IPS-15b (cell line): ENCODE results near the gene PSME4.

Experiments used
- H3K27me3 ChIP-seq: one replicate; pipeline ENCODE4 v1.6.1; 2013; ENCODE audit warnings: low read length; ENCODE audit not compliant: control insufficient read depth, insufficient read depth
- H3K36me3 ChIP-seq: one replicate; pipeline ENCODE4 v1.6.1; 2013; ENCODE audit warnings: low read length; ENCODE audit not compliant: control insufficient read depth, insufficient read depth
- H3K4me1 ChIP-seq: one replicate; pipeline ENCODE4 v1.6.1; 2013; ENCODE audit warnings: mild to moderate bottlenecking, low read length; ENCODE audit not compliant: control insufficient read depth, insufficient read depth
- H3K4me3 ChIP-seq: one replicate; pipeline ENCODE4 v1.5.1; 2013; ENCODE audit warnings: low read depth, low read length
- H3K9ac ChIP-seq: one replicate; pipeline ENCODE4 v1.6.1; 2013; ENCODE audit warnings: low read depth, mild to moderate bottlenecking, low read length
- H3K9me3 ChIP-seq: one replicate; pipeline ENCODE4 v1.6.1; 2013; ENCODE audit warnings: mild to moderate bottlenecking, low read length; ENCODE audit not compliant: control insufficient read depth, insufficient read depth

Gene PSME4

DNA sequence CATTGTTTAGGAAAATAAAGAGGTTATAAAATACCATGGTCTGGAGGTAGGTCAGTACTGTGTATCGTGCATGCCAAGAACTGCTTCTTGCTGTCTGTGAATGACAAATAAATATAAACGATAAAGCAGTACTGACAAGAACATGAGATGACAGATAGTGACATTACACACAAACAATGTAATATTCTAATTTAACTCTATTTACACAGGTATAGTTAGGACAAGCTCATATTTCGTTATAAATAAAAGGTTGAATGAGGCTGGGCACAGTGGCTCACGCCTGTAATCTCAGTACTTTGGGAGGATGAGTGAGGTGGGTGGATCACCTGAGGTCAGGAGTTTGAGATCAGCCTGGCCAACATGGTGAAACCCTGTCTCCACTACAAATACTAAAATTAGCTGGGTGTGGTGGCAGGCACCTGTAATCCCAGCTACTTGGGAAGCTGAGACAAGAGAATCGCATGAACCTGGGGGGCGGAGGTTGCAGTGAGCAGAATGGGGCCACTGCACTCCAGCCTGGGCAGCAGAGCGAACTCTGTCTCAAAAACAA lies 96.3 kb downstream of the PSME4 start:
- Histone ChIP-seq H3K9ac (no peak overlapping the region), H3K4me3 (no peak overlapping the region), H3K36me3 (peaks cover 8% of the 10 kb centered on the region), H3K27me3 (no peaks in the 10 kb centered on the region), H3K9me3 (no peaks in the 10 kb centered on the region), H3K4me1 (no peaks in the 10 kb centered on the region)

- Histone ChIP-seq H3K9me3 (no peaks in the 10 kb centered on the region), H3K4me3 (no peak overlapping the region), H3K9ac (no peak overlapping the region), H3K36me3 (peaks cover 5% of the 10 kb centered on the region), H3K4me1 (no peaks in the 10 kb centered on the region), H3K27me3 (no peaks in the 10 kb centered on the region)
These were observed 103.0 kb downstream of the PSME4 start for GRCh38 chr2:53867773-53868172.

DNA sequence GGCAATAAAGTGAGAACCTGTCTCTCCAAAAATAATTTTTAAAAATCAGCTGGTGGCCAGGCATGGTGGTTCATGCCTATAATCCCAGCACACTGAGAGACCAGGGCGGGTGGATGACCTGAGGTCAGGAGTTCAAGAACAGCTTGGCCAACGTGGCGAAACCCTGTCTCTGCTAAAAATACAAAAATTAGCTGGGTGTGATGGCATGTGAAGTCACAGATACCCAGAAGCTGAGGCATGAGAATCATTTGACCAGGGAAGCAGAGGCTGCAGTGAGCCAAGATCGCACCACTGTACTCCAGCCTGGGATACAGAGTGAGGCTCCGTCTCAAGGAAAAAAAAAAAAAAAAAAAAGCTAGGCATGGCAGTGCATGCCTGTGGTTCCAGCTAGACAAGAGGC lies 103.6 kb downstream of the PSME4 start:
- Histone ChIP-seq H3K27me3 (no peaks in the 10 kb centered on the region), H3K4me1 (no peaks in the 10 kb centered on the region), H3K4me3 (no peak overlapping the region), H3K9ac (no peak overlapping the region), H3K36me3 (peaks cover 5% of the 10 kb centered on the region), H3K9me3 (no peaks in the 10 kb centered on the region)

DNA sequence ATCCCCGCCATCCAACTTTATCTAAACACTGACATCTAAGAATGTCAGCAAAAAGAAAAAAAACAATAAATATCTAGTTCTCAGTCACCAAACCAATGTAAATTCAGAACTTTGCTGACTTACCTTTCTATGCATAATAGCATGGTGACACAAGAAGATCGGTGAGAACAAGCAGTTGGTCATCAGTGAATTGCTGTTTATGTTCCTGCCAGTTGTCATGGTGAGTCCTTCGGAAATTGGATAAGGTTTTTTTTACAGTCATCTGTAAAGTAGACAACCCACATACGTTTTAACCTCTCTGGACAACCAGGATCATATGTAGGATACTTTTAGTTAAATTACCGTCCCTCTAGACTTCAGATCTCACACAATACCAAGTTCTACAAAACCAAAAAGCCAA lies 104.8 kb downstream of the PSME4 start:
- Histone ChIP-seq H3K4me3 (no peak overlapping the region), H3K4me1 (no peaks in the 10 kb centered on the region), H3K36me3 (peaks cover 5% of the 10 kb centered on the region), H3K9ac (no peak overlapping the region), H3K9me3 (no peaks in the 10 kb centered on the region), H3K27me3 (no peaks in the 10 kb centered on the region)

DNA sequence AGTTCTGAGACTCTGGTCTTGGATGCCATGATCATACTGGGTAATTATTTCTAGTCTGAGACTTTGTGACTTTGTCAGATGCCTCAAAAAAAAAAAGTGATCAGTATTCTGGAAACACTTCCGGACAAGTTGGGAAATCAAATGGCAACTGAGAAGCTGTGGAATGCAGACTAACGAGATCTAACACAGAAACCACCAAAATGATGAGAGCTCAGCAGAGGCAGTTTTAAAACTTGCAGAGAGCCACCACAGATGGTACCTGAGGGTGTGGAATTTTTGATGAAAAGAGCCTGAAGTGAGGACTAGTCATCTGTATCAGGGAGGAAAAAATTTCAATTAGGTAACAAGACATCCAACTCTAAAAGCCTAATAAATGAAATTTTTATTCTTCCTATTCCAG lies 105.5 kb downstream of the PSME4 start:
- Histone ChIP-seq H3K27me3 (no peaks in the 10 kb centered on the region), H3K36me3 (peaks cover 5% of the 10 kb centered on the region), H3K9ac (no peak overlapping the region), H3K4me3 (no peak overlapping the region), H3K4me1 (peaks cover 5% of the 10 kb centered on the region), H3K9me3 (no peaks in the 10 kb centered on the region)

DNA sequence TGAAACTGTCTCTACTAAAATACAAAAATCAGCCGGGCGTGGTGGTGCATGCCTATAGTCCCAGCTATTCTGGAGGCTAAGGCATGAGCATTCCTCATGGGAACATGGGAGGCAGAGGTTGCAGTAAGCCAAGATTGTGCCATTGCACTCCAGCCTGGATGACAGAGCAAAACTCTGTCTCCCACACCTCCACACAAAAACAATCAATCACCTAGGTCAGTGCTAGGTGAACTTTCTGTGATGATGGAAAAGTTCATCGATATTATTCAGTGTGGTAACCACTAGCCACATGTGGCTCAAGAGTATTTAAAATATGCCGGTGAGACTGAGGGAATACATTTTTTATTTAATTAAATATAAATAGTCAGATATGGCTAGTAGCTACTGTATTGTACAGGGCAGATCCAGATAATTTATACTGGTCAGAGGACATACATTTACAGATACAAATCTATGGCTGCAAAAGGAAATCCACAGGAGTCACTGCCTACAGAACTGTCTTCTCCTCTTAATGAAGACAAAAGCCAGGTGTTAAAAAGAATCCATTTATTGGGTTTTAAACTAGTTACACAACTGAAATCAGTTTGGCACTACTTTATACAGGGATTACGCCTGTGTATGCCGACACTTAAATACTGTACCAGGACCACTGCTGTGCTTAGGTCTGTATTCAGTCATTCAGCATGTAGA lies 107.1 kb downstream of the PSME4 start:
- no peak overlapping the region for H3K4me3 ChIP-seq
- H3K36me3 ChIP-seq = peaks cover 5% of the 10 kb centered on the region
- H3K4me1 ChIP-seq = peaks cover 5% of the 10 kb centered on the region

DNA sequence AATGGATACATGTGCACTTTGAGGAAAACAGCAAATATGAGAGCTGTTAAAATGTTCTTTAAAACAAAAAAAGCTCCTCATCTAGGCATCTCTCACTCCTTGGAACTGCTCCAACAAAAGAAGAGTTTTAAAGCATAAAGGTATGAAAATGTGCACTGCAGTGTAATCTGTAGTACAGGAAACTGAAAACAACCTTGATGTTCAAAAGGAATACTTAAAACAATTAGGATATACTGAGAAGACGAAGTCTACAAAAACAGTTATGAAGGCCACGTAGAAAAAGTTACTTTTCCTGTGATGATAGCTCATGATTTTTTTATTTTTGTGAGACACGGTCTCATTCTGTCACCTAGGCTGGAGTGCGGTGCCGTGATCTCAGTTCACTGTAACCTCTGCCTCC lies 109.0 kb downstream of the PSME4 start:
- no peaks in the 10 kb centered on the region for H3K36me3 ChIP-seq
- H3K4me3 ChIP-seq = no peak overlapping the region
- H3K9ac ChIP-seq = no peak overlapping the region
- no peaks in the 10 kb centered on the region for H3K27me3 ChIP-seq
- H3K4me1 ChIP-seq = peaks cover 5% of the 10 kb centered on the region
- H3K9me3 ChIP-seq = no peaks in the 10 kb centered on the region

More for the DNA sequence above, 107.1 kb downstream of the PSME4 start:
- no peaks in the 10 kb centered on the region for H3K27me3 ChIP-seq
- no peak overlapping the region for H3K9ac ChIP-seq
- no peaks in the 10 kb centered on the region for H3K9me3 ChIP-seq

DNA sequence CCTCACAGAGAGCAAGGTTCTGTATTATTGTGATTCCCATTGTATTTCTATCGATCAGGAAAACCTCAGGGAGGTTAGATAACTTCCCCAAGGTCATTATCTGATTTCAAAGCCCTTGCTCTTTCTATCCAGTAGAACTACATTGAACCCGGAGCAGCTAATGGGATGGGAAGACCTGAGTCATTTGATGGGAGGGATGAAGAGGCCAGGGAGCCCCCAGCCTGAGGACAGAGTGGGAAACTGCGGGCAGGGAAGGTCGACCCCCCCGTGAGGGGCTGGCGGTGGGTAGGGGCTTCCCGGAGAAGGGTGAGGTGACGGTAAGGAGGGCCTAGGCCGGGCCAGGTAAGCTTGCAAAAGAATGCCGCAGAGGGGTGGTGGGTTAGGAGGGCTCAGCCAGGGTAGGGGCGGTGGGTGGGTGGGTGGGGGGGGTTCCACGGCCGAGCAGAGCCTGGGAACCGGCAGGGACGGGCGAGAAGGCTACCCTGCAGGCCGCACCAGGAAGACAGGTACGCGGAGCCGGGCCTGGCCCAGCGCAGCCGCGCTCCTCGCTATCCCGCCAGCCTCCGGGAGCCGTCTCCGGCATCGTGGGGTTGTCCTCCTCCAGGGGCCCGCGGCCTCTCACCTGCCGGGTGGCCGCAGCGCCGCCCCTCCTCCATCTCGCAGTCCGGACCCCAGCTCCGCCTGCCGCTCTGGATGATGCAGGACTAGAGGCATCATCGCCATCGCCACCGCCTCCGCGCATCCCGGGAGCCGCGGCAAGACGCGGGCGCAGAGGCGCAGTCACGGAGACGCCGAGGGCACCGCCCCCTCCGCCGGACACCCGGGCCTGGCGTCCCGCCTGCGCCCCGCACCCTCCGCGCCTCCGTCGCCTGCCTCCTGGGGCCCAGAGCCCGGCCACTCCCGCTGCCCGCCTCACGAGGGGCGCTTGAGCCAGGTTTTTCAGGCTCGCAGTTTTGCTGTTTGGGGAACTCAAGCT lies 111.3 kb downstream of the PSME4 start, which contains the start of gene GPR75:
GPR75 (minus strand) TSS at position 762 of the 976 bp plus-strand sequence. CDS start 5,211 bp downstream, outside the sequence.
- peak within 1 kb of the TSS; percentile 56 for H3K4me3 ChIP-seq

GRCh38 chr2:53856272-53856671 lies 114.5 kb downstream of the PSME4 start:
- no peaks in the 10 kb centered on the region for H3K27me3 ChIP-seq
- no peak overlapping the region for H3K9ac ChIP-seq
- H3K9me3 ChIP-seq = no peaks in the 10 kb centered on the region
- H3K4me3 ChIP-seq = no peak overlapping the region
- H3K36me3 ChIP-seq = no peaks in the 10 kb centered on the region
- H3K4me1 ChIP-seq = peaks cover 5% of the 10 kb centered on the region

More for the DNA sequence above, 111.3 kb downstream of the PSME4 start, which contains the start of gene GPR75:
- peak within 1 kb of the TSS; percentile 61 for H3K9ac ChIP-seq
- no peaks in the 10 kb centered on the region for H3K36me3 ChIP-seq
- H3K4me1 ChIP-seq = peaks cover 5% of the 10 kb centered on the region
- H3K9me3 ChIP-seq = no peaks in the 10 kb centered on the region
- H3K27me3 ChIP-seq = no peaks in the 10 kb centered on the region

DNA sequence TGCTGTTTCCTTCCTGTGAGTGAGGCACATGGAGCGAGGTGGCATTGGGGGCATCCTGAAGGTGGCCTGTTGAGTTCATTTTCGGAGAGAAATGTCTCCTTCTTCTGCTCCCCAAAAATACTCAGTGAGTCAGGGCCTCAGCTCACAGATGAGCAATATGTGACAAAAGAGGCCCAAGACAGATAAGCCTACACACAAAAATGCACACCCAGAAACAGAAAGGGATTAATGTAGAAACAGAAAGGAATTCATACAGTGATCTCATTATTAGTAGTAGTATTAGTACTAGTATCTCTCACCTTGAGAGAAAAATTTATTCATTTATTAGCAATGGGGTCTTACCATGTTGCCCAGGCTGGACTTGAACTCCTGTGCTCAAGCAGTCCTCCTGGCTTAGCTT lies 116.1 kb downstream of the PSME4 start:
- Histone ChIP-seq H3K27me3 (no peaks in the 10 kb centered on the region), H3K4me3 (no peak overlapping the region), H3K4me1 (no peaks in the 10 kb centered on the region), H3K9ac (no peak overlapping the region), H3K9me3 (no peaks in the 10 kb centered on the region), H3K36me3 (no peaks in the 10 kb centered on the region)

DNA sequence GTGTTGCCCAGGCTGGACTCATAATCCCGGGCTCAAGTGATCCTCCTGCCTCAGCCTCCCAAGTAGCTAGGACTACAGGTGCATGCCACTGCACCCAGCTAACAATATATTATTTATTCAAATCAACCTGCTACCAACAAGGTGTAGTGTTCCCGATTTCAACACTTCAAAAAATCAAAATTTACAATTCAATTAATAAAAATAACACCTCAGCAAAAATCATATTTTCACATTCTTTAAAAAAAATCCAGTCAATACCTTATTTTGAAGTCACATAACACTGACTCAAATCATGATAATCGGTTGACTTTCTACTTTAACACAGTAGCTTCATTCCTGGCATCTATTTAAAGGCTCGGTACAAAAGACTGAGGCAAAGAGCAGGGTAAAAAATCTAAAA lies 118.3 kb downstream of the PSME4 start:
- H3K27me3 ChIP-seq = no peaks in the 10 kb centered on the region

More for the DNA sequence above, 118.3 kb downstream of the PSME4 start:
- Histone ChIP-seq H3K36me3 (no peaks in the 10 kb centered on the region), H3K9ac (no peak overlapping the region), H3K4me1 (no peaks in the 10 kb centered on the region), H3K9me3 (no peaks in the 10 kb centered on the region), H3K4me3 (no peak overlapping the region)
